Skeletal muscle cell (primary cell): ENCODE data around the gene PFDN1.
"Not testable (repeated sequence)": the region's sequence is repeated elsewhere in the genome, so short reads cannot be mapped to it uniquely, and the experiment has no call there.

Experiments
- DNase-seq: peaks from one replicate; pipeline ENCODE4 v3.0.0-alpha.2; 2010; ENCODE audit warnings: low read depth
- H3K4me3 ChIP-seq: 2 replicates; pipeline ENCODE4 v1.5.1; 2011; ENCODE audit warnings: low read depth, mild to moderate bottlenecking, control low read depth, low read length, moderate library complexity

The PFDN1 gene

GRCh38 chr5:140302786-140303639, at the start of gene PFDN1:
Gene PFDN1 (minus strand): TSS chr5:140303101. CDS start chr5:140303073, 28 bp downstream.
- H3K4me3 ChIP-seq: peak within 1 kb of the TSS; percentile 100
- peak; percentile 79 for DNase-seq

GRCh38 chr5:140351609-140352334, 48.9 kb upstream of the PFDN1 start:
- H3K4me3 ChIP-seq: no peak overlapping the region
- no peak for DNase-seq

GRCh38 chr5:140349244-140349643, 46.3 kb upstream of the PFDN1 start:
- no peak for DNase-seq

GRCh38 chr5:140348104-140348503, 45.2 kb upstream of the PFDN1 start:
- no peak for DNase-seq
- H3K4me3 ChIP-seq: no peak overlapping the region

More at GRCh38 chr5:140349244-140349643, 46.3 kb upstream of the PFDN1 start:
- H3K4me3 ChIP-seq: no peak overlapping the region

GRCh38 chr5:140347360-140347759, 44.5 kb upstream of the PFDN1 start:
- no peak for DNase-seq
- no peak overlapping the region for H3K4me3 ChIP-seq

GRCh38 chr5:140346348-140347221, 43.7 kb upstream of the PFDN1 start, which contains the start of gene HBEGF:
Gene HBEGF (minus strand): TSS chr5:140346603. CDS start chr5:140346328, 275 bp downstream.
- peak within 1 kb of the TSS; percentile 65 for H3K4me3 ChIP-seq
- no peak for DNase-seq

- H3K4me3 ChIP-seq: peak overlapping the region; percentile 65
- no peak for DNase-seq
Observed at GRCh38 chr5:140345919-140346347, 43.0 kb upstream of the PFDN1 start.

GRCh38 chr5:140344683-140345423, 42.0 kb upstream of the PFDN1 start:
- DNase-seq: no peak
- H3K4me3 ChIP-seq: peak overlapping the region; percentile 65

- not testable (repeated sequence) for DNase-seq, H3K4me3 ChIP-seq
Observed at GRCh38 chr5:140343849-140344248, 40.9 kb upstream of the PFDN1 start.

GRCh38 chr5:140342896-140343295, 40.0 kb upstream of the PFDN1 start:
- H3K4me3 ChIP-seq: no peak overlapping the region
- DNase-seq: no peak

GRCh38 chr5:140342287-140342686, 39.4 kb upstream of the PFDN1 start:
- H3K4me3 ChIP-seq: no peak overlapping the region
- no peak for DNase-seq

- H3K4me3 ChIP-seq: no peak overlapping the region
- no peak for DNase-seq
Observed at GRCh38 chr5:140341591-140341990, 38.7 kb upstream of the PFDN1 start.

GRCh38 chr5:140340605-140341121, 37.8 kb upstream of the PFDN1 start:
- no peak for DNase-seq
- no peak overlapping the region for H3K4me3 ChIP-seq

- no peak for DNase-seq
- H3K4me3 ChIP-seq: no peak overlapping the region
Observed at GRCh38 chr5:140339636-140340035, 36.7 kb upstream of the PFDN1 start.

GRCh38 chr5:140338908-140339307, 36.0 kb upstream of the PFDN1 start:
- no peak overlapping the region for H3K4me3 ChIP-seq
- no peak for DNase-seq

- DNase-seq: no peak
- no peak overlapping the region for H3K4me3 ChIP-seq
Observed at GRCh38 chr5:140338336-140338735, 35.4 kb upstream of the PFDN1 start.

GRCh38 chr5:140337880-140338279, 35.0 kb upstream of the PFDN1 start:
- no peak overlapping the region for H3K4me3 ChIP-seq

GRCh38 chr5:140336388-140336787, 33.5 kb upstream of the PFDN1 start:
- no peak for DNase-seq
- no peak overlapping the region for H3K4me3 ChIP-seq

More at GRCh38 chr5:140337880-140338279, 35.0 kb upstream of the PFDN1 start:
- no peak for DNase-seq

- DNase-seq: no peak
- no peak overlapping the region for H3K4me3 ChIP-seq
Observed at GRCh38 chr5:140331638-140332037, 28.7 kb upstream of the PFDN1 start.
